Fibroblast of mammary gland (primary cell): ENCODE measurements around the gene KRT38.

Experiments used
- DNase-seq: peaks from one replicate; pipeline ENCODE4 v3.0.0-alpha.2; 2010; ENCODE audit warnings: low read depth
- H3K4me3 ChIP-seq: 2 replicates; pipeline ENCODE4 v1.5.1; 2011; ENCODE audit warnings: low read depth, mild to moderate bottlenecking, low read length, moderate library complexity; ENCODE audit not compliant: control insufficient read depth
- TF ChIP-seq, protein P1 (sequence below): conservative IDR thresholded peaks from 2 replicates; pipeline ENCODE4 v1.5.1; 2011; ENCODE audit warnings: low read depth, low read length, inconsistent platforms; ENCODE audit not compliant: control insufficient read depth, insufficient read depth

Gene KRT38

GRCh38 chr17:41440531-41441033, at the start of gene KRT38:
TSS of gene KRT38 (minus strand) at chr17:41440983. CDS start at chr17:41440921, 62 bp downstream.
- DNase-seq, result no peak
- no peak within 1 kb of the TSS for H3K4me3 ChIP-seq
- TF ChIP-seq, protein P1, sequence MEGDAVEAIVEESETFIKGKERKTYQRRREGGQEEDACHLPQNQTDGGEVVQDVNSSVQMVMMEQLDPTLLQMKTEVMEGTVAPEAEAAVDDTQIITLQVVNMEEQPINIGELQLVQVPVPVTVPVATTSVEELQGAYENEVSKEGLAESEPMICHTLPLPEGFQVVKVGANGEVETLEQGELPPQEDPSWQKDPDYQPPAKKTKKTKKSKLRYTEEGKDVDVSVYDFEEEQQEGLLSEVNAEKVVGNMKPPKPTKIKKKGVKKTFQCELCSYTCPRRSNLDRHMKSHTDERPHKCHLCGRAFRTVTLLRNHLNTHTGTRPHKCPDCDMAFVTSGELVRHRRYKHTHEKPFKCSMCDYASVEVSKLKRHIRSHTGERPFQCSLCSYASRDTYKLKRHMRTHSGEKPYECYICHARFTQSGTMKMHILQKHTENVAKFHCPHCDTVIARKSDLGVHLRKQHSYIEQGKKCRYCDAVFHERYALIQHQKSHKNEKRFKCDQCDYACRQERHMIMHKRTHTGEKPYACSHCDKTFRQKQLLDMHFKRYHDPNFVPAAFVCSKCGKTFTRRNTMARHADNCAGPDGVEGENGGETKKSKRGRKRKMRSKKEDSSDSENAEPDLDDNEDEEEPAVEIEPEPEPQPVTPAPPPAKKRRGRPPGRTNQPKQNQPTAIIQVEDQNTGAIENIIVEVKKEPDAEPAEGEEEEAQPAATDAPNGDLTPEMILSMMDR, result no peak

- no peak for DNase-seq
- TF ChIP-seq, protein P1, result no peak
- no peak within 1 kb of the TSS for H3K4me3 ChIP-seq
These were observed 48.7 kb upstream of the KRT38 start, which contains the start of gene KRT36 for GRCh38 chr17:41489531-41489930. TSS of gene KRT36 (minus strand) at chr17:41489910. CDS start at chr17:41489864, 46 bp downstream.

DNA sequence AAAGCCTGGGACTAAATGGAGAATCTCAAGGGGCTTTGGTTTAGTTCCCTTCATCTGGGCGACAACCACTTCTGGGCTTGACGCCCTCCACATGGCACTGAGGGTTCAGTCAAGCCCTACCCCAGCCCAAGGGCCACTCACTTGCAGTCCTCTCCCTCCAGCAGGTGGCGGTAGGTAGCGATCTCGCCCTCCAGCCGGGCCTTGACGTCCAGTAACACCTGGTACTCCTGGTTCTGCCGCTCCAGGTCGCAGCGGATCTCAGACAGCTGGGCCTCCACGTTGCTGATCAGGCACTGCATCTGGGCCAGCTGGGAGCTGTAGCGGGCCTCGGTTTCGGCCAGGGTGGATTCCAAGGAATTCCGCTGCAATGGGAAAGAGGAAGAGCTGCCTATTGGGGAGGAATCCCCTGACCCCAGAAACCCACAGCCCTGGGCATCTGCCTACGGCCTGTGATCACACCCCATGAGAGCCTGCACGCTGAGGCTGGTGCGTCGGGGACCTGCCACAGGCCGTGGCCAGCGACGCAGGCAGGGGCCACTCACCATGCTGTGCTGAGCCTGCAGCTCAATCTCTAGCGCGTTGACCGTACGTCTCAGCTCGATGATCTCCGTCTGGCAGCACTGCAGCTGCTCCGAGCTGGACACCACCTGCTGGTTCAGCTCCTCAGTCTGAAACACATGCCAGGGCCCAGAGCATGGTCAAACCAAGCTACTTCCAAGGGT, 46.2 kb upstream of the KRT38 start:
- DNase-seq, result no peak
- H3K4me3 ChIP-seq, result no peak overlapping the region
- TF ChIP-seq, protein P1, result peak; percentile 44

GRCh38 chr17:41486316-41486715, 45.5 kb upstream of the KRT38 start:
- TF ChIP-seq, protein P1, result no peak
- no peak overlapping the region for H3K4me3 ChIP-seq
- DNase-seq, result no peak

- TF ChIP-seq, protein P1, result no peak
- DNase-seq, result no peak
- H3K4me3 ChIP-seq, result no peak overlapping the region
These were observed 44.4 kb upstream of the KRT38 start for GRCh38 chr17:41484920-41485904.

DNA sequence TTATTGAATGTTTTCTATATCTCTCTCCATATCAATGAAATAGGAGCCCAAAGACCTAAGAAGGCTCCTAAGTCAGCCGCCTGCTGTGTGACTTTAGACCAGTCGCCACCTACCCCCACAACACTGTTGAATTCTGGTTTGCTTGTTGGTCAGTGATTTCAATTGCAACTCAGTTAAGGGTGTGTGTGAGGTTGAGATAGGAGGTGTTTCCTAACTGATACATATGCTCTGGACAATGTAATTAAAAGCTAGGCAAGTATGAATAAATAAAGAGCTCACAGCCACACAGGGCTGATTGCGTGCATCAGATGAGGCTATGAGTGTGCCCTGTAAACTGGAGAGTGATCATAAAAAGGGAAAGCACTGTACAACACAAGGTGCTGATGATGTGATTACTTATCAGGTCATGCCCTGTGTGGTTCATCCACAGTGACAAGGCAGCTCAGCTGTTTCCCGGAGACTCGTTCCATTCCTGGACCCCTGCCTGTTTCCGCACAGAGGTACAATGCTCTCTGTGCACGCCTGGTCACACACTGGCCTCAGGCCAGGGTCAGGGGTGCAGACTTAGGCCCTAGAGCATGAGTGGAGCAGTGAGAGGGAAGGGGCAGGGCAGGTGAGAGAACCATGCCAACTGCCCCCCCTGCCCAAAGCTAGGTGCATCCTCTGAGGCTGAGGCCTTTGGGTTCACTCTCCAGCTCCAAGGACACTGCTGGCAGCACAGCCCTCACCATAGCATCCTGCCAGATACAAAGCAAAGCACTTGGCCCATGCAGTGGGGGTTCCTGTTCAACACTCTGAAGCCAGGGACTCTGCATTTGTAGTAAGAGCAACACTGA, 43.4 kb upstream of the KRT38 start:
- TF ChIP-seq, protein P1, result no peak
- DNase-seq, result no peak
- no peak overlapping the region for H3K4me3 ChIP-seq
